Peyer's patch (tissue), 4 donors: ENCODE results near the gene ANXA3. TPM values are rescaled to one million over a fixed set of nuclear protein-coding genes. Genes with fewer than 3 reads are reported as not detected.

Experiments
- DNase-seq, 3 donors: peaks; one replicate each; pipeline ENCODE4 v3.0.0-alpha.2; 2017 to 2019
- H3K27ac ChIP-seq, 4 donors: fragments of 200-600 bp; sonication (generic); one replicate each; pipeline ENCODE4 v1.5.1; 2016 to 2019
- H3K27me3 ChIP-seq, 2 donors: fragments of 200-600 bp; sonication (generic); one replicate each; pipeline ENCODE4 v1.5.1; 2019
- H3K36me3 ChIP-seq, 3 donors: fragments of 200-600 bp; sonication (generic); one replicate each; pipeline ENCODE4 v1.5.1; 2016 to 2019
- H3K4me1 ChIP-seq, 4 donors: fragments of 200-600 bp; sonication (generic); one replicate each; pipeline ENCODE4 v1.5.1; 2016 to 2019
- H3K4me3 ChIP-seq, 4 donors: fragments of 200-600 bp; sonication (generic); 1 replicate in 3 of 4; 2 replicates in 1 of 4; pipeline ENCODE4 v1.5.1; 2016 to 2019; ENCODE audit warnings: mild to moderate bottlenecking in 1 of 4
- H3K9me3 ChIP-seq, 4 donors: fragments of 200-600 bp; sonication (generic); one replicate each; pipeline ENCODE4 v1.5.1; 2016 to 2019; ENCODE audit warnings: mild to moderate bottlenecking in 1 of 4
- CTCF ChIP-seq, 6 experiments: fragments of 450-650 bp in 4 of 6; fragments of 200-600 bp in 2 of 6; sonication (generic) in 1 of 6; IDR thresholded peaks; one replicate each; pipeline ENCODE4 v1.5.1; 2017 to 2019; ENCODE audit warnings: antibody characterized with exemption in 6 of 6, mild to moderate bottlenecking in 3 of 6, moderate library complexity in 1 of 6
- POLR2A ChIP-seq, 2 donors: fragments of 450-650 bp; IDR thresholded peaks; one replicate each; pipeline ENCODE4 v1.5.1; 2017; ENCODE audit warnings: antibody characterized with exemption in 2 of 2, mild to moderate bottlenecking in 2 of 2, moderate library complexity in 2 of 2
- total RNA-seq, 4 donors: library from RNA; depleted of rRNA; stranded (reverse); fragments of >200 nt; gene quantifications; one replicate each; pipeline ENCODE4 v1.1.0, GENCODE V29; 2016

ANXA3 gene
- total RNA-seq, 4 donors from 2014 or later: 8.3 to 27.5 (median 22.4) TPM

GRCh38 chr4:78512357-78512920 lies 39.1 kb upstream of the ANXA3 start:
- no peak for TF ChIP-seq CTCF (IDR thresholded peaks at IDR 0.05)
- no peak for TF ChIP-seq POLR2A (IDR thresholded peaks at IDR 0.05)
- no peaks in the 10 kb centered on the region for H3K4me1 ChIP-seq
- no peaks in the 10 kb centered on the region for H3K27me3 ChIP-seq
- peak in 2 of 3 donors; percentile 63 to 67 for DNase-seq
- H3K4me3 ChIP-seq: no peak overlapping the region
- H3K27ac ChIP-seq: no peak overlapping the region
- H3K9me3 ChIP-seq: no peaks in the 10 kb centered on the region
- H3K36me3 ChIP-seq: no peaks in the 10 kb centered on the region

- DNase-seq: no peak
- Histone ChIP-seq H3K27ac (no peak overlapping the region), H3K4me1 (no peaks in the 10 kb centered on the region), H3K4me3 (no peak overlapping the region), H3K9me3 (no peaks in the 10 kb centered on the region), H3K27me3 (no peaks in the 10 kb centered on the region), H3K36me3 (no peaks in the 10 kb centered on the region)
- TF ChIP-seq CTCF (IDR thresholded peaks at IDR 0.05) (no peak), POLR2A (IDR thresholded peaks at IDR 0.05) (no peak)
Measured at GRCh38 chr4:78513411-78513975, 38.1 kb upstream of the ANXA3 start.

GRCh38 chr4:78517050-78517652 lies 34.4 kb upstream of the ANXA3 start:
- peak in 4 of 6 experiments; percentile 32 to 74 (median 70) for TF ChIP-seq CTCF (IDR thresholded peaks at IDR 0.05)
- no peak for TF ChIP-seq POLR2A (IDR thresholded peaks at IDR 0.05)
- Histone ChIP-seq H3K4me3 (no peak overlapping the region), H3K27me3 (no peaks in the 10 kb centered on the region), H3K9me3 (no peaks in the 10 kb centered on the region), H3K4me1 (no peaks in the 10 kb centered on the region), H3K36me3 (no peaks in the 10 kb centered on the region), H3K27ac (no peak overlapping the region)
- no peak for DNase-seq

GRCh38 chr4:78518561-78518960 lies 33.0 kb upstream of the ANXA3 start:
- H3K27ac ChIP-seq: no peak overlapping the region
- no peaks in the 10 kb centered on the region for H3K9me3 ChIP-seq
- no peak overlapping the region for H3K4me3 ChIP-seq
- no peaks in the 10 kb centered on the region for H3K36me3 ChIP-seq
- H3K4me1 ChIP-seq: no peaks in the 10 kb centered on the region
- H3K27me3 ChIP-seq: no peaks in the 10 kb centered on the region
- TF ChIP-seq POLR2A (IDR thresholded peaks at IDR 0.05) (no peak), CTCF (IDR thresholded peaks at IDR 0.05) (no peak)
- no peak for DNase-seq

- Histone ChIP-seq H3K36me3 (no peaks in the 10 kb centered on the region), H3K4me1 (no peaks in the 10 kb centered on the region), H3K9me3 (no peaks in the 10 kb centered on the region), H3K27me3 (no peaks in the 10 kb centered on the region), H3K4me3 (no peak overlapping the region), H3K27ac (no peak overlapping the region)
- no peak for DNase-seq
- TF ChIP-seq CTCF (IDR thresholded peaks at IDR 0.05) (no peak), POLR2A (IDR thresholded peaks at IDR 0.05) (no peak)
Measured at GRCh38 chr4:78519962-78520361, 31.6 kb upstream of the ANXA3 start.
